Aorta (tissue), 5 donors: Measurements from ENCODE around the gene CIT. TPM values are rescaled to one million over a fixed set of nuclear protein-coding genes. Genes with fewer than 3 reads are reported as not detected.

Experiments used
- ATAC-seq: fragments of 200-7000 bp; cut with Tn5 transposase; one replicate; pipeline ENCODE4 v1.9.1; 2022; ENCODE audit warnings: moderate library complexity; ENCODE audit not compliant: low FRiP score
- DNase-seq, 2 donors: peaks; one replicate each; pipeline ENCODE4 v3.0.0-alpha.2; 2020
- H3K27ac ChIP-seq, 2 donors: one replicate each; pipeline ENCODE4 v1.5.1; 2013; ENCODE audit warnings: low read length in 2 of 2, mild to moderate bottlenecking in 2 of 2, moderate library complexity in 2 of 2, control low read depth in 1 of 2, inconsistent platforms in 1 of 2, low read depth in 1 of 2
- H3K27me3 ChIP-seq, 2 donors: one replicate each; pipeline ENCODE4 v1.6.1; 2013; ENCODE audit warnings: control low read depth in 1 of 2, low read length in 1 of 2, mild to moderate bottlenecking in 1 of 2, moderate library complexity in 1 of 2; ENCODE audit not compliant: insufficient read depth in 2 of 2, control insufficient read depth in 1 of 2
- H3K36me3 ChIP-seq, 2 donors: one replicate each; pipeline ENCODE4 v1.6.1; 2013; ENCODE audit warnings: control low read depth in 1 of 2, low read length in 1 of 2, mild to moderate bottlenecking in 1 of 2; ENCODE audit not compliant: insufficient read depth in 2 of 2, control insufficient read depth in 1 of 2
- H3K4me1 ChIP-seq, 2 donors: one replicate each; pipeline ENCODE4 v1.6.1; 2013; ENCODE audit warnings: low read length in 2 of 2, control low read depth in 1 of 2, mild to moderate bottlenecking in 1 of 2, moderate library complexity in 1 of 2; ENCODE audit not compliant: insufficient read depth in 2 of 2, control insufficient read depth in 1 of 2
- H3K4me3 ChIP-seq, 2 donors: one replicate each; pipeline ENCODE4 v1.5.1; 2013; ENCODE audit warnings: low read length in 2 of 2, control low read depth in 1 of 2, mild to moderate bottlenecking in 1 of 2
- H3K9me3 ChIP-seq: one replicate; pipeline ENCODE4 v1.6.1; 2013; ENCODE audit warnings: mild to moderate bottlenecking, low read length; ENCODE audit not compliant: control insufficient read depth
- WGBS, 2 donors: extraction: QIAGEN DNeasy Blood & Tissue Kit; methylation state at CpG; one replicate each; pipeline ENCODE4 v1.1.7; 2013; 5-methylcytosine and 5-hydroxymethylcytosine counted together
- intact Hi-C, 2 donors: fragments of 100-400 bp; cut with DNase I; formaldehyde crosslinking; loops; one replicate each; pipeline versions ENCODE4 v1.14.2 to v1.15.0; 2022
- polyA plus RNA-seq, 2 donors: library from polyadenylated mRNA; stranded (reverse); fragments of 200-250 nt; gene quantifications; one replicate each; pipeline ENCODE4 v1.2.3, GENCODE V29; 2013
- total RNA-seq, 2 donors: library from RNA; stranded (reverse); fragmentation: NEBNext Ultra II Directional; extraction: Animal tissue kit (Norgen Biotek cat#: 25700); gene quantifications; one replicate each; pipeline ENCODE4 v1.2.1, GENCODE V29; 2021
- donor health status: healthy with polysubstance abuse.
- donor health status: Bipolar disorder and iron deficiency.
- donor health status: DM: no; HTN: no; CAD: no.
- donor health status: DM: no; HTN: no; CAD: no.
- donor health status: DM: yes; HTN: yes; CAD: no.

The CIT gene
- total and polyA plus RNA-seq, 4 donors, result 0.13 to 7.1 (median 1.5) TPM

DNA sequence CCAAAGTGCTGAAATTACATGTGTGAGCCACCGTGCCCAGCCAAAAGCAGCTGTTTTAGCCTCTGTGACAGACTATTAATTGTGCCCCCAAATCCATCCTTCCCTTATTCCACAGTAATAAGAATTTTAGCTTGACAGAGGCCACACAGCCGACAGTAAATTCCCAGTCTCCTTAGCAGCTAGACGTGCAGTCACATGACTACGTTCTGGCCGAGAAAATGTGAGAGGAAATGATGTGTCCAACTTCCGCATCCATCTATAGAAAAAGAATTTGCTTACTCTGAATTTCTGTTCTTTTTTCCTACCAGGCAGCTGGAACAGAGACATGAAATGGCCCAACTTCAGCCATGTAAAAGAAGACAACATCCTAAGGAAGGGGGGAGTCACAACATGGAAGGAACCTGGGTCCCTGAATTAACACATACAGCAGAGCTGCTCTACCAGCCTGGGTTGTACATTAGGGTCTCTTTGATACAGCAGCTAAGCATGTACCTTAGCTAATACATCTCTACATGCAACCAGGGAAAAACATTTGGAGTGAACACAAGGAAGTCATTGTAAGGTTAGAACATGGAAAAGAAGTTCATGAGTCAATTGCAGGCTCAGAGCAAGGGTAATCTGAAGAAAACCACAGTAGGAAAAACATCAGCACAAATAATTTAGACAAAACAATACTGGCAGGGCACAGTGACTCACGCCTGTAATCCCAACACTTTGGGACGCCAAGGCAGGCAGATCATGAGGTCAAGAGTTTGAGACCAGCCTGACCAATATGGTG, 35.5 kb downstream of the CIT start:
- Histone ChIP-seq H3K27me3 (no peaks in the 10 kb centered on the region), H3K36me3 (no peaks in the 10 kb centered on the region), H3K4me1 (no peaks in the 10 kb centered on the region), H3K27ac (no peak overlapping the region), H3K9me3 (peaks cover 2% of the 10 kb centered on the region), H3K4me3 (no peak overlapping the region)
- WGBS, 2 donors, result 93 to 94% methylated on average over 8 of the region's 8 CpGs
- ATAC-seq (no peak), DNase-seq (no peak)
- intact Hi-C loops, result no loop called here

DNA sequence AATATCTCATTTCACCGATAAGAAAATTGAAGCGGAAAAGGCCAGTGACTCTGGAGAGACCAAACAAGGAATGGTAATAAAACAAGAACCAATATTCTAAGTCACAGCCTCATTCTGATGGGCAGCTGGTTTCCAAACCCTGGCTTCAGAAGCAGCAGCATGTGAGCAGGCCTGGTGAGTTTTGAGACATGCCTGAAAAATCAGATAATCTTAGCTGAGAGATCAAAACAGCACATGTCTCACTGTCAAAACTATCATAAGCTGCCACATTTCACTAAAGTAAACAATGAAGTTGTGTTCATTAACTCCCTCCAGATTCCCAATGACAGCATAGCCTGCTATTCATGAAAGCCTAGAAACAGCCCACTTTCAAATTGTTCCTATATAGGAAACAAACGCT, 36.5 kb downstream of the CIT start:
- no peaks in the 10 kb centered on the region for H3K27me3 ChIP-seq
- WGBS, 2 donors, result 95 to 98% methylated on average over 3 of the region's 3 CpGs
- H3K4me1 ChIP-seq, result no peaks in the 10 kb centered on the region
- no peak for DNase-seq
- H3K9me3 ChIP-seq, result peaks cover 2% of the 10 kb centered on the region
- ATAC-seq, result no peak
- H3K4me3 ChIP-seq, result no peak overlapping the region
- no peak overlapping the region for H3K27ac ChIP-seq
- intact Hi-C loops, result no loop called here
- no peaks in the 10 kb centered on the region for H3K36me3 ChIP-seq

DNA sequence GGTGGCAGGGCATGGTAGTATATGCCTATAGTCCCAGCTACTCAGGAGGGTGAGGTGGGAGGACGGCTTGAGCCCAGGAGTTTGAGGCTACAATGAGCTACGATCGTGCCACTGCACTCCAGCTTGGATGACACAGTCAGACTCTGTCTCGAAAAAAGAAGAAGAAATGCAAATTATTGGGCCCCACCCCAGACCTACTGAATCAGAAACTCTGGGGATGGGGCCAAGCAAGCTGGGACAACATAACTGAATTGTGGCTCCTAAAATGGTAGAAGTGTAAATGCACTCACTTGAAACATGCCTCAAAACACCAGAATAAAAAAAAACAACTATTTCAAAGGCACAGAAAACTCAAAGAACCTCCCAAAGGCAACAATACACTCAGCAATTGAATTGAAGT, 37.0 kb downstream of the CIT start:
- DNase-seq, result no peak
- H3K27me3 ChIP-seq, result no peaks in the 10 kb centered on the region
- WGBS, 2 donors, result 93 to 95% methylated on average over 4 of the region's 4 CpGs
- ATAC-seq, result no peak
- H3K9me3 ChIP-seq, result peaks cover 2% of the 10 kb centered on the region
- H3K4me1 ChIP-seq, result no peaks in the 10 kb centered on the region
- no peak overlapping the region for H3K27ac ChIP-seq
- intact Hi-C loops, result no loop called here
- H3K4me3 ChIP-seq, result no peak overlapping the region
- H3K36me3 ChIP-seq, result no peaks in the 10 kb centered on the region

DNA sequence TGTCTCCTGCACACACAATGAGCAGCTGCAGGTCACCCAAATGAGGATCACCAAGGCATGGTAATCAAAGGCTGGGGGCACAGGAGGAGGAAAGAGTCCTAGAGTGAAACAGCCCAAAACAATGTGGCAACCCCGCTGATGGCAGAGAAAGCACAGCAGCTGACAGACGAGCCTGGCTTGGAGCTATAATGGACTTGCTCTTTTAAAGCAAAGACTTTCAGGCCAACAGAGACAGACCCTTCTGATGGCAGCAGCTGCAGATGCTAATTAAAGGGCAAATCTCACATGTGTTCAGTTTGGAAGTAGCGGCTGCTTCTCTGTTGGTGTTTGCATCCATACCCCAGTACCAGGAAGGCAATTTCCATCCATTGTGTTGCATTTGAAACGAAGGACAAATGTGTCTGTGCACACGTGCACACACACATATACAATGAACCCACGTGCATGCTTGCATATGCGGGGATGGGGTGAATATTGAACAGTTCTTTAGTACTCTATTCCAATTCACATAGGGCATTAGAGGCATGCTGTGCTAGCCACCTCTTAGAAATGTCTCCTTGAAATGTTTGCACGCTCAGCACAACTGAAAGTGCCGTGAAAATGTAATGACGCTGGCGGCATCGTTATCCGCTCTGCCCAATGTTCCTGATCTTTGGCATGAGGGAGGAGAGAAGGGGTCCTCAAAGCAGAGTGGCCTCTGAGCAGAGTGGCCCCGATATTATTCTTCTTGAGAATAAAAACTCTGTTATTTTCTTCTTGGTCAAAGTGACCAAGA, 38.1 kb downstream of the CIT start:
- Histone ChIP-seq H3K4me1 (no peaks in the 10 kb centered on the region), H3K36me3 (no peaks in the 10 kb centered on the region), H3K27me3 (no peaks in the 10 kb centered on the region), H3K9me3 (peaks cover 2% of the 10 kb centered on the region), H3K4me3 (no peak overlapping the region), H3K27ac (no peak overlapping the region)
- ATAC-seq, result no peak
- intact Hi-C loops, result no loop called here
- WGBS, 2 donors, result 97% methylated on average over 14 of the region's 14 CpGs
- no peak for DNase-seq

DNA sequence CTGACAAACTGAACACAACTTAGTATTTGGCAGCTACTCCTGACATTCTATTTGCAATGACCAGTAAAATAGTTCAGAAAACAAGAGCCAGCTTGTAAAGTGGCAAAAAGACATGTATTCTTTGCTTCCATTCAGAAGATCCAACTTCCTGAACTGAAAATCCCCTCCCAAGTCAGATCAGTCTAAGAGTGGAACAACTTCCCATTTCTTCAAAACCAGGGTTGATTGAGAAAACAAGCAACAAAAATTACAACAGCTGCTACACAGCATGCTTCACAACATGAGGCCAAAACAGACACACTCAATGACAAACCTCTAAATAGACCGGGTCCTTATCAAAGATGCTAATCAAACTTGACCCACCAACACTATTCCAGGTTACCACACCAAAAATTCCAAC, 40.3 kb downstream of the CIT start:
- H3K4me3 ChIP-seq, result no peak overlapping the region
- 89 to 92% methylated on average over 1 of the region's 1 CpG for WGBS, 2 donors
- H3K4me1 ChIP-seq, result no peaks in the 10 kb centered on the region
- no peak overlapping the region for H3K27ac ChIP-seq
- no peaks in the 10 kb centered on the region for H3K36me3 ChIP-seq
- DNase-seq, result no peak
- intact Hi-C loops, result no loop called here
- no peak for ATAC-seq
- H3K9me3 ChIP-seq, result peaks cover 2% of the 10 kb centered on the region
- no peaks in the 10 kb centered on the region for H3K27me3 ChIP-seq

DNA sequence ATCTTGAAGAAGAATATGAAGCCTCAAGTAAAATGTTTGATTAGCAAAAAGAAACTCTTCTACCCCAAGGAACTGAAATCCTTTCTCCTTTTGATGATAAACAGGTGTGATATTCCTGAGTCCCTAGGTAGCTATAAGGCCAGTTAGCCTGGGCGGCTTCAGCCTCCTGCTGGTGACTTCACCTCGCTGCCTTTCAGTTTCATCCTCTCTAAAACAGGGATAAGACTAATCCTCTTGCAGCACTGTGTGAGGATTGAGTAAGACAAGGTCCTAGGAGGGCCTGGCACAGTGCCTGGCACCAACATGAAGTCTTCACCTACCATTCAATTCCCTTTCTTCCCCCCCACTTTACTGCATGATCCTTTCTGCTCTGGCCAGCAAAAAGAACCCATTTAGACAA, 42.1 kb downstream of the CIT start:
- WGBS, 2 donors, result 96 to 98% methylated on average over 2 of the region's 2 CpGs
- intact Hi-C loops, result no loop called here
- no peak for DNase-seq

DNA sequence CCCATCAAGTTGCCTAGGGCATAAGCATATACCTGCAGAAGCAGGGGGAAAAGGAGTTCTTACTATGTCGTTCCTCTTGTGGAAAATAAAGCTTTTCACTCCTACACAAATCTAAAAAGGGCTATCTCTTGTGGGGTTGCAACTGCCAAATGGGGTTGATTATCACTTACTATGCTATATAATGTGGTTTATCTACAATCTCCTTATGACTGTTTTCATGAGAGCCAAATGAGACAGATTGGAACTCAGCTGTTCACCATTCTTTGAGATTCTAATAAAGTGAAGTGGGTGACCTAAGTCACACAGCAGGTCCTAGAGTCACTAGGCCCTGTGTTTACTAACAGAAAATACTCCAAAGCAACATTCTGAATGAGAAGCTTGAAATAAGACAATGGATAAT, 47.7 kb downstream of the CIT start:
- no peaks in the 10 kb centered on the region for H3K36me3 ChIP-seq
- DNase-seq (no peak), ATAC-seq (no peak)
- WGBS, 2 donors, result 90% methylated on average over 1 of the region's 1 CpG
- H3K4me1 ChIP-seq, result no peaks in the 10 kb centered on the region
- peaks cover 2% of the 10 kb centered on the region for H3K9me3 ChIP-seq
- no peaks in the 10 kb centered on the region for H3K27me3 ChIP-seq
- H3K4me3 ChIP-seq, result no peak overlapping the region
- intact Hi-C loops, result no loop called here
- no peak overlapping the region for H3K27ac ChIP-seq

More for the DNA sequence above, 42.1 kb downstream of the CIT start:
- ATAC-seq, result no peak
- H3K27me3 ChIP-seq, result no peaks in the 10 kb centered on the region
- H3K4me3 ChIP-seq, result no peak overlapping the region
- H3K4me1 ChIP-seq, result no peaks in the 10 kb centered on the region
- no peaks in the 10 kb centered on the region for H3K36me3 ChIP-seq
- H3K27ac ChIP-seq, result no peak overlapping the region
- H3K9me3 ChIP-seq, result no peaks in the 10 kb centered on the region

DNA sequence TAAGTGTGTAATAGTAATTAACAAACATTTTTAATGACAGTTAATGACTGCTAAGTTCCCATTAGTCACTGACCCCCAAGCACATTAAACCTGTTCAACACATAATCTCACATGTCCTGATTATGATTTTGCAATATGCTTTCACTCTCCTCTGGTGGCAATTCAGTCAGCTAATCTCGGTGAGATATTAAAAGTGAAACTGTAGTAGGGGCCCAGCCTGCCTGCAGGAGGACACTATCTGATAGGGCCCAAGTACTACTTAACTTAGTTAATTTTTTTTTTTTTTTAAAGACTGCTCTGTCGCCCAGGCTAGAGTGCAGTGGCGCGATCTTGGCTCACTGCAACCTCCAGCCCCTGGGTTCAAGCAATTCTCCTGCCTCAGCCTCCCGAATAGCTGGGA, 48.8 kb downstream of the CIT start:
- ATAC-seq (no peak), DNase-seq (no peak)
- H3K27me3 ChIP-seq, result no peaks in the 10 kb centered on the region
- peaks cover 2% of the 10 kb centered on the region for H3K9me3 ChIP-seq
- no peak overlapping the region for H3K27ac ChIP-seq
- no peaks in the 10 kb centered on the region for H3K4me1 ChIP-seq
- no peaks in the 10 kb centered on the region for H3K36me3 ChIP-seq
- intact Hi-C loops, result no loop called here
- WGBS, 2 donors, result 96 to 98% methylated on average over 5 of the region's 5 CpGs
- H3K4me3 ChIP-seq, result no peak overlapping the region

DNA sequence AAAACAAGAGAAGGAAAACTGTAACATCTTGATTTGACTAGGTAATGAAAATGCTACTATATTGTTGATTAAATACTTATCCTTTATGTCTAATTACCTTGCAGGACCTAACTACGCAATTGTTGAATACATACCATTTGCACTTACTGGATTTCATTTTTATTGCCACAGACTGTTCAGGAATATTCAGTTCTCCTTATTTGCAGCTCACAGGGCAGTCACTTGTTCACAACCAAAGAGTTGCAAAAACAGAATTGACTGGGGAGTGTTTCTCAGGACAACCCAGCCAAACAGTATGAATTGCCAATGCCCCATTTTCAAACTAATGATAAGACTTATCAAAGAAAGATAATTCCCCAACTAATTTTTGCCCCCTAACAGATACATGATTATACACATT, 49.4 kb downstream of the CIT start:
- no peaks in the 10 kb centered on the region for H3K27me3 ChIP-seq
- H3K27ac ChIP-seq, result no peak overlapping the region
- no peak for DNase-seq
- H3K36me3 ChIP-seq, result no peaks in the 10 kb centered on the region
- intact Hi-C loops, result no loop called here
- H3K4me3 ChIP-seq, result no peak overlapping the region
- 97 to 100% methylated on average over 1 of the region's 1 CpG for WGBS, 2 donors
- H3K9me3 ChIP-seq, result peaks cover 2% of the 10 kb centered on the region
- no peaks in the 10 kb centered on the region for H3K4me1 ChIP-seq
- no peak for ATAC-seq
